Stimulated activated naive CD4-positive, alpha-beta T cell treated with Interleukin-2 at 50 U/mL for 16 hours (primary cell): Measurements from ENCODE around the gene ATP2C2.

ENCODE experiments used
- DNase-seq: peaks from one replicate; lab custom pipeline; 2025; lab: John Stamatoyannopoulos, UW

Gene ATP2C2

DNA sequence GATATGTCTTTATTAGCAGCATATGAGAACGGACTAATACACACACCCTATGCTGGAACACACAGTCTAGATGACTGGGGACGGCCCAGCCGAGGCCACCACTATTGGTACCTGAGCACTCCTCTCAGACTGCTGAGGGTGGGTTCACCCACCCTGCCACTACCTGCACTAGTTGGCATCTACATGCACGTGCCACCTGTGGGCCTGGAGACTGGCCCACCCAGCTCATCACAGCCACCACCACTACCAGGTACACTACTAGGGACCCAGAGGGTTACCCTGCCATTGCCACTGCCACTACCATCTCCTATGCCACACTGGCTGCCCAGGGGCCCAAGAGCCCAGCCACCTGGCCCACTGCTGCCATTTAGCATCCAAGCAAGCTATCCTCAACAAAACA is 103.6 kb downstream of the ATP2C2 start:
- no peak for DNase-seq

DNA sequence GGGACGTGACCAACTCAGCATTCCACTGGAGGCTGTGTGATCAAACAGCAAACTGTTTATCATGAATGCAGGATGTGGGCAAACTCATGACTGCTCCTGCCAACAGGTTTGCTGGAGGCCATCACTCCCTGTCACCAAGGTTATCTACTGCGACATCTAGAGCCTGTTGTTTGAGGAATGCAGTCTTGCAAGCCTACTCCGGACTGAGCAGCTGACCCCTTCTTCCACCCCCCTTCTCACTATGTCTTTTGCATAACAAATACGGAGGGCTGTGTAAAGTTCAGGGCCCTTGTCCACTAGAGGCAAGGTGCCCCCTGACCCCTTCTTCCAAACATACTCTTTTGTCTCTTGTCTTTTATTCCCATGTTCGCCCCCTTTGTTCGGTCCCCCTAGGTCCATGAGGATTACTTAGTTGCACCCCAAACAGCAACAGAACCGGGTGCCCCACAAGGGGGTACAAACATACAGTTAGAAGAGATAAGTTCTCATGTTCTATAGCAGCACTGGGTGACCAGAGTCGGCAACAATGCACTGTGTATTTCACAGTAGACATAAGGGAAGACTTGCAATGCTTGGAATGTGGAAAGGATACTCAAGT is 107.4 kb downstream of the ATP2C2 start:
- DNase-seq, result no peak

DNA sequence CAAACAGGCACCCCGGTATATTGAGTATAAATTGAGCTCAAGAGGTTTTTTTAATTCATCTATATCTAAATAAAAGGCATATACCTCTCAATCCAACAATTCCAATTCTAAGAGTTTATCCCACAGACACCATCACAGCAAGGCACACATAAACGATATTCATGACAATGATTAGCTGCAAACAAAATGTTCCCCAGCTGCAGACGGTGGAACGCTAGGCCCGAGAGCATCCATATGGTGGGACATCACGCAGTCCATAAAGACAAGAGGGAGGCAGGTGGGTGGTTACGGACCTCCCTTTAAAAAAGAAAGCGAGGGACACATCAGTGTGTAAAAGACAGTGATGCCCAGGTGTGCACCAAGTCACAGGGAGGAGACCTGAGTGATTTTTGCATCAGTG is 108.1 kb downstream of the ATP2C2 start:
- DNase-seq, result no peak

DNA sequence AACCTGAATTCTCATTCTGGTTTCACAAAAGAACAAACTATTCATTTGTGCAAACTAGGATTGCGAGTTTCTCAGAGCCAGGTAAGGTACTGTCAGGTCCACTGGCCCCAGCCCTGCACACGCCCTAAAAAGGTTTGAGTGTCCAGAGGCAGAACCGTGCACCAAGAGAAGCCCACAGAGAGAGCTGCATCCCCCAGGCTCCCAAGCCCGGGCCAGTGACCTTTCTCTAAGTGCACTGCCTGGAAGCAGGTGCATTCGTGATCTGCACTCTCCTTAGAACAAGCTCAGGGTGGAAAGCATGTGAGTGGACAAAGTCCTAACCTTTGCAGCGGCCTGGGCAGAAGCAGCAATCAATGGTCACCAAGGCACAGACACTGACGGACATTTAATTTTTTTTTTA is 109.3 kb downstream of the ATP2C2 start:
- DNase-seq, result no peak

DNA sequence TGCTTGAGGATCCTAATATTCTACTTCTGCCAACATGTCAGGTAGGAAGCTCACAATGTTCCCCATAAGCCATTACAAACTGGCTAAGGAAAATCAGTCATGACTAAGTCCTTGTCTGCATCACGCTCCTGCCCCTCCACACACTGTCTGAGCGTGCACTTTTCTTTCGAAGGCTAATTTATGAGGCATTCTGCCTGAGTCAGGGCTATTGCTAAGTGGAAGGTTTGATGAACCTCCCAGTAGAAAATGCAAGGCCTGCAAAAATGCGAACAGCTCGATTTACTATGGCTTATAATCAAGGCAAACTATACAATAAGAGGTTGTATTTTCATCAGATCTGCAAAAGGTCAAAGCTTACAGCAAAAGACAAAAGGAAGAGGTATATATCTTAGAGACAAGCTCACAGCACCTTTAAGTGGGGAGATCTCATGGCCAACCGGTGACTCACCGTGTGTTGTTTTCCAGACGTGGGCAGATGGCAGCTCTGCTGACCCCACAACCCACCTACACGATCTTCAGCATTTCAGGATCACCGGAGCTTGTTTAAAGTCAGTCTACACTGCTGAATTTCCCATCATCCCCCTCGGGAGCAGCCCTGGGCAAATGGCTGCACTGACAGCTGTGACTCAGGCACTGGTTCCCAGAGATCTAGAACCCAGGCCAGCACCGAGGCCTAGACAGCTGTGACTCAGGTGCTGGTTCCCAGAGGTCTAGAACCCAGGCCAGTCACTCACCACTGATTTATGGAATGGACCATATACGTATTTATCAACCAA is 110.0 kb downstream of the ATP2C2 start:
- no peak for DNase-seq

DNA sequence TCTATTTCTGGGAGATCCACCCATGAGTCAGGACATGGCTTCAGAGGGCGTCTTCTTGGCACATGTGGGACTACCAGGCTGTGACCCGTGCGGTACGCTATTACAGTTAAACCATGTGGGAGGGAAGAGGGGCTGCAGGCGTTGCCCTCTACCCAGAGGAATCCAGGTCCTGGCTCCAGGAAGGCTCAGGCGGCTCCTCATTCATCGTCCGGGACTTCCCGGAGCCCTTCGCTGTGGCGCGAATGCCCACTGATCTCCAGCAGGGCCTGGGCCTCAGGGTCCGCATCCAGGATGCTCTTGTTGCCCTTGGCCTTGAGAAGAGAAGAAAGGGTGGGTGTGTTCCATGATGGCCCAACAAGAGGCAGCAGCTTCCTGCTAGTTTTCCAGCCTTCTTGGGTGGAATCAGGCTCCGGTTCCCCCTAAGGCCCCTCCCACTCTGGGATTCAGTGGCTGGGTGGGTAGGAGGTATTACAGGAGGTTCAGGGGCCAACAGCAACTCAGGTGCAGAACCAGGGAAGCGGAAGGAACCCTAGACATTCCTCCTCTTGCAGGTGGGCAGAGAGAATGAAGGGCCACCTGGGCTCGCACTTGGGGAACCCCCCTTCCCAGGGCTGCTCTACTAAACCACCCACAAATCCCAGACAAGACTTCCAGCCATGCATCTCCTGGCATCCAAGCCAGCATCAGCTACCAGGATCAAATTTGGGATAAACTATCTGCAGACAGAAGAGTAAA is 111.5 kb downstream of the ATP2C2 start:
- DNase-seq, result no peak

DNA sequence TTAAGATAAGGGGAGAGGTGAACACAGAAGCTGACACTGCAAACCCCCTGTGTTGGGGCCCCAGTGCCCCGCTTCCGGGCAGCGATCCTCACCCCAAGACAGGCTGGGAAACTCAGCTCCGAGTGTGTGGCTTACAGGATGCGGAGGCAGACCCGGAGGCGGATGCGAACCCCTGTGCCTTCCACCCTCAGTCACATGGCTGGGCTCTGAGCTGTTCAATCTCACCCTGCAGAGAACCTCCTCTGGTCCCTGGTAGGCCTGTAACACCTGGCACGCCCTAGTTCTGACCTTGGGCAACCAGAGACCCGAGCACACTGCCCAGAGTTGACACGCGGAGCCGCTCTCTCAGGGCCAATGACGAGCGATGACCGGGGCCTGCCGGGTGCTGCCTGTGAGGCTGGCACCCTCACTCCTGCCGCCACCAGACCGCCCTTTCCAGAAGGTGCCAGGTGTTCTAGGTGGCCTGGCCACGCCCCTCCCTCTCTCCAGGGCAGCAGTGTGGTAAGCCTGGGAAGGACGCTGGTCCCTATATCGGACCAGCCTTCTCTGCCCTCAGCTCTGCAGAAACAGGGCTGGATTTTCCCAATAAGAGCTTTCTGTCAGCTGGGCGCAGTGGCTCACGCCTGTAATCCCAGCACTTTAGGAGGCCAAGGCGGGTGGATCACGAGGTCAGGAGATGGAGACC is 112.9 kb downstream of the ATP2C2 start:
- no peak for DNase-seq

DNA sequence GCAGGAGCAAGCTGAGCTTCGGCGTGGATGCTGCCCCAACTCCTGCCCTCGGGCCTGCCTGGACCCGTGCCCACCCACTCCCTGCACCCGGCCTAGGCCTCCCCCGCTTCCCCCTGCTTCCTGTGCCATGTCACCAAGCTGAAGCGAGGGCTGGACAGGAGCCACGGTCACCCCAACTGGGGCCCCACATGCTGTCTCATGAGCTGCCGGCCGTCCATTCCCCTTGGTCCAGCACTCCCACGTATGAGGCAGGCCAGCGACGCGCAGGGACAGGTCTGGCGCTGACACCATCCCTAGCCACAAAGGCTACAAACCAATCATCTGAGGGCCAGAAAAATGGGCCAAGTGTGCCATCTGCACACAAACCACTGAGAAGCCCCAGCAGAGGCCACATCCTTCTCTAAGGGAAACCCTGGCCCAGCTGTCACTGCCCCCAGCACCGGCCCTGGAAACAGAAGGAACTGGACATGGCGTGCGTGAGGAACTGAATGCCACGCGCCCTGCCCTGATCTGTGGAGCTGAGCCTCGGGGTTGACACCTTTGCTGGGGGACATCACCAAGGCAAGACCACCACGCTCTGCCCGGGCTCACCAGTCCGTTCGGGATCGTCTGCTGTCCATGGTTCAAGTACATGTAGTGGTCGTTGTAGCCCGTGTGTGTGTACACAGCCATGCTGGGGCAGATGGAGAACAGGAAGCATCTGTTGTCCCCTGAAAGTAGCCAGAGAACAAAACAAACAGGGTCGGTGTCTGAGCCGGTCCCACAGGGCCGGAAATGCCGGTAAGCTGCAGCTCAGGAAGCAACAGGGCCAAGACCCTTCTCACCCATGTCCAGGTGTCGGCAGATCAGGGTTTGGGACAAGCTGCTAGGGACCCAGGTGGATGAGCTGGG is 113.9 kb downstream of the ATP2C2 start:
- no peak for DNase-seq

DNA sequence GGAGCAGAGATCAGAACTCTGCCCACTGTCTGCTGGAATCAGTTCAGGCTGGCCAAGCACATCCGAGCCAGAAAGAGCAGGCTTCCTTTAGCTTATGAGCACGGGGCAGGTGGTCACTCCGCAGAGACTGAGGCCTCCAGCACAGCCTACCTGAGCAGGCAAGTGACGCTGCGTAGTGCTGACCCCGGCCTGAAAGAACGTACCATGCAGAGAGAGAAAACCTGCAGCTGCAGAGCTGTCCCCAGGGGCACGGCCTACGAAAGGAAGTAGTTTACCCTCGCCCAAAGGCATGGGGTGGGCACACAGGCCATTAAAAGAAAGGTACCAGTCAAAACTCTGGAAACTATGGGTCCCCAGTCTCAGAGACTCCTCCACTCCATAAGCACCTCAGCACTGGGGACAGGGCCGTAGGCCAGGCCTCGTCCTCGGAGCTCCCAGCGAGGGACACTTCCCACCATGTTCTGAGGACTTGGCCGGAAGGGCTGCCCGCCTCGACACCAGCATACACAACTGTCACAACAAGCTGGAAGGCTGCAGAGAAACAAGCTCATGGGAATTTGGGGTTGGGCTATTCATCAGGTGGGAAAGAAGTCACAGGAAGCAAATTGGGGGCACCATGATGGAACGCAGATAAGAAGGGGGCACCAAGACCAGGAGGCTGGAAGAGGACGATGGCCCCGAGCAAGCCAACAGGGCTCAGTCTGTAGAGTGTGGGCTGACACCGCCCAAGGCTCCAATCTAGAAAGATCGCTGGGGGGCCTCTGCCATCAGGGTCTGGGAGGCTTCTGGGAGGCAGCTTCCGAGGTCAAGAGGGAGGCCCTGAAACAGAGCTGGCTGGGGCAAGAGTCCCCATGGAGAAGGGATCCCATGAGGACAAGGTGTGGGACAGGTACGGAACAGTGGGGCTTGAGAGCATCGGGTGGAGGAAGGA is 114.9 kb downstream of the ATP2C2 start:
- DNase-seq, result no peak

DNA sequence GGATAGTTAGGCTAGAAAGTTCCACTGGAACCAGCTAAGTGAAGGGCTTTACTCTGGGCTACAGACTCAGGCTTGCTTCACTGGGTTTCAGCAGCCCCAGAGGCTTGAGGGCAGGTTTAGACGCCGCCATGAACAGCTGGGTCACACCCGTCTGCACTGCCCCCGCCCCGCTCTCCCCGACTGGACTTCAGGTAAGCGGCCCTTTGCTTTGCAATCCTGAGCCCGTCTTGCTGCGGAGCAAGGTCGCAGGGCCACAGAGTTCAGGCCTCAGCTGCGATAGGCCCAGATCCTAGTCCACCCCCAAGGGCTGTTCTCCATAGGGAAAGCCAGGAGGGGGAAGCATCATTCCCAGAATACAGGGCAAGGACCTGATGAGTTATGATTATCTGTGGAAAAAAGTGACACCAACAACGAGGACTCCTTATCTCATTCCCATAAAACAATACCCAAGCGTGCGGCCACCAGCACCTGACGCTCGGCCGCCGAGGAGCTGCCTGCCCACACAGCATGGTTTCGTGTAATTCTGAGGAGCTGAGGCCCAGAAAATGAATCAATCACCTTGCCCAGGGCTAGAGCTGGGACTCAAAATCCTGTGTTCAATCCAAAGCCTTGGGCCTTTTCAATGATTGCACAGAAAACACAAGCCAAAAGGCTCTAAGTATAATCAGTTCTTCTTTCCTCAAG is 115.7 kb downstream of the ATP2C2 start:
- DNase-seq, result no peak

DNA sequence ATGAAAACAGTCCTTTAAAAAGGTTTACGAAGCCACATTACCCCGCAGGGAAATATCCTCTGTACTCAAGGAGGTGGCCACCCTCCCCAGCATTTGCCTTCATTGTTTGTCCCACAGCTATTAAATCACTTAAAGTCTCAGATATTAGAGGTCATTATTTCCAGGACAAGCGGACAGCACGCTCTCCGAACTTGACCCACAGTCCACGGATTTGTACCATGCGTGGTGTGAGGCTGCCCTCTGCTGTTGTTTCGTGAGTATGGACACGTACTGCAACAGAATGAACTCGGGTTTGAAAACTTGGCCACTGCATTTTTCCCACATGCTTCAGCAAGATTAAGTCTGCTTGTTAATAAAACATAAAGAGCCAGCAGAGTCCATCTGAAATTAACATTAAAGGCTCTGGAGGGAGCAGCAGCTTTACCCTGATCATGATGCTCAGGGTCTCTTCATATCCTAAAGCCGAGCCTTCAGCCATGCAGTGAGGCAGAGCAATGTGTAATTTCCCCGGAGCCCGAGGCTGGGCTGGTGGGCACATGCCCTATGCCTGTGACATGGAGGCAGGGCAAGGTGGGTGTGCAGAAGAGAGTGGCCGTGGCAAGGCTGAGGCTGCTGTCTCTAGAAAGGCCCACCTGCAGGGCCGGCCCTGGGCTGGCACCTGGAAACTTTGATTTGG is 116.4 kb downstream of the ATP2C2 start:
- no peak for DNase-seq

DNA sequence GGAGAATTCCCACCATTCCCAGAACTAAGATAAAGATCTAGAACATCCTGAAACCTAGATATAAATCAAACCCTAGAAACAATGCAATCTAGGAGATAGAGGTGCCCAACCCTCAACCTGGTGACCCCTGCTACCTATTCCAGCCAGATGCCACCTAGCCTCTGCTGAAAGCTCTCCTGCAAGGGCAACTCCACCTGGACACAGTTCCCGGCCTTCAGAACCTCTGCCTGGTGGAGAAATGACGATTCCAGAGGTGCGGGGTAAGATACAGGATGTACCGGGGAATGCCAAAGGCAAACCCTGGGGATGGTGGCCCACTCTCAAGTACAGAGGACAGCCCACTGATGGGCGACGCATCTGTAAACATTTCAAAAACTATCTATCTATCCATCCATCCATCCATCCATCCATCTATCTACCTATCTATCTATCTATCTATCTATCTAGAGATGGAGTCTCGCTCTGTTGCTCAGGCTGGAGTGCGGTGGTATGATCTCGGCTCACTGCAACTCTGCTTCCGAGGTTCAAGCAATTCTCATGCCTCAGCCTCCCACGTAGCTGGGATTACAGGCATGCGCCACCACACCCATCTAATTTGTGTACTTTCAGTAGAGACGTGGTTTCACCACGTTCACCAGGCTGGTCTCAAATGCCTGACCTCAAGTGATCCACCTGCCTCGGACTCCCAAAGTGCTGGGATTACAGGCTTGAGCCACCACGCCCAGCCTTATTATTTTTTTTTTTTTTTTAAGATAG is 117.1 kb downstream of the ATP2C2 start:
- DNase-seq, result no peak

DNA sequence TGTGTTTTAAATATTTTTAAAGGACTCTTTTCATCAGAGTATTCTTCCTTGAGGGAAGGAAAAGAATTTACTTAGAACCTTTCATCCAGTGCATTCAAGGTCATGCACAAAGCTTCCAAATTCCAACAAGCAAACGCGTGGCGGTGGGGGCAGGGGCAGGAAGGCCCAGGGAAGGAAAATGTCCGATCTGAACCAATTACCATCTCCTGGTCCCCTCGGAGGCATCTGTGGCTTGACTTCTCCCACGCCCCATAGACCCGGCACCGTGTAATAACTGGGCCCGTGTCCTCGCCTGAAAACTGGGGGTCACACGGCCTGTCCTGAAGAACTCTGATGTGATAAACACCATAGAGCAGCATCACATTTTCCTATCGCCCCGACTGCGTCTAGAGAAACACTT is 117.8 kb downstream of the ATP2C2 start:
- no peak for DNase-seq

DNA sequence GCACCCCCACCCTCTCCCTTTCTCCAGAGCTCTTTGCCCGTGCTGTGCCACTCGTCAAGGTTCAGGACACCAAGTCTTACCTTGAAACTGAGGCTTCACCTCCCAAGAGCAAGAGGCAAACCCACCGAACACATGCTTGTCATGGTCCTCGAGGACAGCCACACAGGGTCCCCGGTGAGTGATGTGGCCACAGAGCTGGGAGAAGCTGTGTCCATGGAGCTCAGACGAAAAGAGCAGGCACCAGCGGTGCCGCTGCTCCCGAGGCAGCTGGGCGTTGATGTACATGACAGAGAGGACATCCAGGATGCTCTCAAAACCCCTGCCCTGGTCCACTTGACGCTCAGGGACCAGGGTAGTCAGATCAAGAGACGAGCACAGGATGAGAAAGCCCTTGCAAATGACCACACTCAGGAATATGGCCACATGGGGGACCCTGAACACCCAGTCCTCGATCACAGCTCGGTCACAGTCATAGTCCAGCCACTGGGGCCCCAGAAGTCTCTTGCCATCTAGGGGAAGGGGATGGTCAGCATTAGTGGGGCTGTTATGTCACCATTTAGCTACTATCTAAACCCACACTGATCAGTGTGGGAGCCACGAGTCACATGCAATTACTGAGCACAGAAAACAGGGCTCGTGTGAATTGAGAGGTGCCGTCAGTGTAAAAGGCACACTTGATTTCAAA is 118.4 kb downstream of the ATP2C2 start:
- no peak for DNase-seq

DNA sequence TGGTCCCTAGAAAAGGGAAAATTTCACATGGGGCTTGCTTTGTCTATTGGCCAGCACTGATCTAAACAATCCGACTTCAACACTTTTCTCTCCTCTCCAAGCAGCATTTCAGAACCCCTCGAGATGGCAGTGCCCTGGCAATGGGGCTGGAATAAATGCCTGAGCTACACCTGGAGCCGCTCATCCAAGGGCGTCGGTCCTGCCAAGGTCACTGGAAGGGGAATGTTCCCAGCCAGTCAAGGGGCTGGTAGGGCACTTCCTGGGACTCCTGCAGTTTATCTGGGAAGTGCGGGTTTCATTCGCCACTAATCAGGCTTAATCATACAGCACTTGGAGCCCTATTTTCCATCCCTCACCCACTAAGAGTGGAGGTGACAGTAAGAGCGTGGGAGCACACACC is 119.0 kb downstream of the ATP2C2 start:
- no peak for DNase-seq

DNA sequence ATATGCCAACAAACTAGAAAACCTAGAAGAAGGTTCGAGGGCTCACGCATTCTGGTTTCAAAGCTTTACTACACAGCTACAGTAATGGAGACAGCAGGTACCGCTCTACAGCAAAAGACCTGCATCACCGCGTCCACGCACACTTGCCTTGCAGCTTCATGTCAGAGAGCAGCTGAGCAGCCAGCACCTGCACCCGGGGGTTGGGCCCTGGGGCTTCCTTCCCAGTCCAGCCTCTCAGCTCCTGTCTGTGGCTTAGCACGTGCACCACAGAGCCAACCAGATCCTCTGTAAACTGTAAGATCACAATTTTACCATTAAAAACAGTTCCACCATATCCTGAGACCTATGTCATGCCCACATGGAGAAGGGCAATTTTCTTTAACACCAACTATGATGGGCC is 120.8 kb downstream of the ATP2C2 start:
- DNase-seq, result no peak

DNA sequence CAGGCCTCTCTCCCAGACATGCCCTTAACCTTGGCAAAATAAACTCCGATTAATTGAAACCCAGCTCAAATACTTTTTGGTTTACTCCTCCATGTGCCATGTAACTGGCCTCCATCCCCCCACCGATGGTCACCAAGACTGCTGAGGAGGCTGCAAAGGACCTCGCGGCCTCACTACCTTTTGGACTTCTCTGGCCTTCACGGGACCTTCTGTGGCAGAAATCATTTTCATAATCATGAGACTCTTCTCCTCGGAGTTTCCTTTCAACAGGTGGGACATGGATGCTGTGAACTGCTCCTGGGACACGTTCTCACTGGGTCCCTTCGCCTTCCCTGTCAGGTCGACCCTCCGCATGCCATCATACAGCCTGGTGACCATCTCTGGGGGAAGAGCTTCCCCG is 127.2 kb downstream of the ATP2C2 start:
- no peak for DNase-seq

DNA sequence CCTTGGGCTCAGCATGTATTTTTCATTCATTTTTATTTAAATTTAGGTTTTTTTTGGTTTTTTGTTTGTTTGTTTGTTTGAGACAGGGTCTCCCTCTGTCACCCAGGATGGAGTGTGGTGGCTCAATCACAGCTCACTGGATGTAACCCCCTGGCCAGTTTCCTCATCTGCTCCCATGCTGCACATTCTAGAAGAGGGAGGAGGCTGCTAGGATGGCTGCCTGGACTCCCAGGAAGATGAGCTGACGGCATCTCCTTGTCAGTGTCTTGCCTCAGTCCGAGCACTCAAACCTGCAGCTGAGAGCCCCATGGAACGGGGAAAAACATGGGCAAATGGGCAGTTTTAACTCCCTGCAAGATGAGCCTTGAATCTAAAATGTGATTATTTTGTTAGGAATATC is 128.7 kb downstream of the ATP2C2 start:
- DNase-seq, result no peak
